A673 (cell line): ENCODE measurements around the gene SRCAP.

ENCODE experiments used
- EZH2 ChIP-seq: fragments of 200-600 bp; sonication (generic); IDR thresholded peaks from 2 replicates; pipeline ENCODE4 v1.6.1; 2017; ENCODE audit warnings: borderline replicate concordance, low read depth, mild to moderate bottlenecking, mixed read lengths, antibody characterized with exemption, low read length; ENCODE audit not compliant: poor library complexity, severe bottlenecking
- TF ChIP-seq, protein P1 (sequence below): fragments of 300-800, 200-600 bp; sonication (generic); conservative IDR thresholded peaks from 2 replicates; pipeline ENCODE4 v1.5.1; 2017; ENCODE audit warnings: low read depth, mild to moderate bottlenecking, antibody characterized with exemption, low read length, moderate library complexity, mixed read lengths

DNA sequence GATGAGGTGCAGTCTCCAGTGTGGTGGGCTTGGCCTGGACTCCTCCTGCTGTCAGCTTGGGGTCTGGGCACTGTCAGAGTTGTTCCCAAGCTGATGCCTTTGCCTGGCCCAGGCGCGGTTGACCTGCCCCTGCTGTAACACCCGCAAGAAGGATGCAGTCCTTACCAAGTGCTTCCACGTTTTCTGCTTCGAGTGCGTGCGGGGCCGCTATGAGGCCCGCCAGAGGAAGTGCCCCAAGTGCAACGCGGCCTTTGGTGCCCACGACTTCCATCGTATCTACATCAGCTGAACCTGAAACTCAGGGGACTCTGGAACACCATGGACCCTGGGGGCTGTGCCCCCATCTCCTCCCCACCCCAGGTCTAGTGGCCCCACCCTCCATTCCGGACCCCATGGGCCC lies 74.9 kb downstream of the SRCAP start:
- TF ChIP-seq, protein P1, sequence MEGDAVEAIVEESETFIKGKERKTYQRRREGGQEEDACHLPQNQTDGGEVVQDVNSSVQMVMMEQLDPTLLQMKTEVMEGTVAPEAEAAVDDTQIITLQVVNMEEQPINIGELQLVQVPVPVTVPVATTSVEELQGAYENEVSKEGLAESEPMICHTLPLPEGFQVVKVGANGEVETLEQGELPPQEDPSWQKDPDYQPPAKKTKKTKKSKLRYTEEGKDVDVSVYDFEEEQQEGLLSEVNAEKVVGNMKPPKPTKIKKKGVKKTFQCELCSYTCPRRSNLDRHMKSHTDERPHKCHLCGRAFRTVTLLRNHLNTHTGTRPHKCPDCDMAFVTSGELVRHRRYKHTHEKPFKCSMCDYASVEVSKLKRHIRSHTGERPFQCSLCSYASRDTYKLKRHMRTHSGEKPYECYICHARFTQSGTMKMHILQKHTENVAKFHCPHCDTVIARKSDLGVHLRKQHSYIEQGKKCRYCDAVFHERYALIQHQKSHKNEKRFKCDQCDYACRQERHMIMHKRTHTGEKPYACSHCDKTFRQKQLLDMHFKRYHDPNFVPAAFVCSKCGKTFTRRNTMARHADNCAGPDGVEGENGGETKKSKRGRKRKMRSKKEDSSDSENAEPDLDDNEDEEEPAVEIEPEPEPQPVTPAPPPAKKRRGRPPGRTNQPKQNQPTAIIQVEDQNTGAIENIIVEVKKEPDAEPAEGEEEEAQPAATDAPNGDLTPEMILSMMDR = no peak
- TF ChIP-seq EZH2 = no peak
